Stomach smooth muscle (tissue), 2 donors: ENCODE measurements around the gene SLC25A45.
"Not testable (repeated sequence)": the region's sequence is repeated elsewhere in the genome, so short reads cannot be mapped to it uniquely, and the experiment has no call there.

Experiments
- H3K27ac ChIP-seq: one replicate; pipeline ENCODE4 v1.7.0; 2013; ENCODE audit warnings: mild to moderate bottlenecking, low read length, inconsistent platforms
- H3K27me3 ChIP-seq, 2 donors: one replicate each; pipeline ENCODE4 v1.7.0; 2013; ENCODE audit warnings: low read length in 2 of 2; ENCODE audit not compliant: insufficient read depth in 2 of 2, control insufficient read depth in 1 of 2
- H3K36me3 ChIP-seq, 2 donors: one replicate each; pipeline ENCODE4 v1.7.0; 2013; ENCODE audit warnings: low read length in 2 of 2; ENCODE audit not compliant: control insufficient read depth in 2 of 2, insufficient read depth in 2 of 2
- H3K4me1 ChIP-seq: one replicate; pipeline ENCODE4 v1.7.0; 2013; ENCODE audit warnings: low read length; ENCODE audit not compliant: control insufficient read depth, insufficient read depth
- H3K4me3 ChIP-seq, 2 donors: one replicate each; pipeline ENCODE4 v1.7.0; 2013; ENCODE audit warnings: low read length in 2 of 2
- H3K9ac ChIP-seq, 2 donors: one replicate each; pipeline ENCODE4 v1.7.0; 2013; ENCODE audit warnings: low read length in 2 of 2, mild to moderate bottlenecking in 1 of 2
- H3K9me3 ChIP-seq, 2 donors: one replicate each; pipeline ENCODE4 v1.7.0; 2013; ENCODE audit warnings: low read length in 2 of 2; ENCODE audit not compliant: control insufficient read depth in 2 of 2
- donor health status: healthy.
- donor health status: Pancreatic carcinoma.

SLC25A45 gene

GRCh38 chr11:65353900-65354264, 28.6 kb downstream of the SLC25A45 start:
- peak overlapping the region; percentile 75 to 89 for H3K4me3 ChIP-seq
- H3K36me3 ChIP-seq, result peaks cover 29 to 31% of the 10 kb centered on the region in 2 donors
- H3K27me3 ChIP-seq, result peaks cover 0 to 6% of the 10 kb centered on the region in 2 donors
- peak overlapping the region; percentile 50 to 62 for H3K9ac ChIP-seq
- no peaks in the 10 kb centered on the region for H3K9me3 ChIP-seq
- H3K27ac ChIP-seq, result peak overlapping the region; percentile 46
- peaks cover 24% of the 10 kb centered on the region for H3K4me1 ChIP-seq

- H3K27me3 ChIP-seq, result peaks cover 0 to 6% of the 10 kb centered on the region in 2 donors
- peaks cover 24% of the 10 kb centered on the region for H3K4me1 ChIP-seq
- H3K9me3 ChIP-seq, result no peaks in the 10 kb centered on the region
- H3K36me3 ChIP-seq, result peaks cover 33 to 36% of the 10 kb centered on the region in 2 donors
- peak overlapping the region; percentile 46 for H3K27ac ChIP-seq
- peak overlapping the region in 1 of 2 donors; percentile 89 for H3K4me3 ChIP-seq
- peak overlapping the region in 1 of 2 donors; percentile 50 for H3K9ac ChIP-seq
Observed at GRCh38 chr11:65353376-65353775, 29.1 kb downstream of the SLC25A45 start.

- Histone ChIP-seq H3K4me3 (no peak overlapping the region), H3K9me3 (no peaks in the 10 kb centered on the region), H3K27me3 (peaks cover 0 to 6% of the 10 kb centered on the region in 2 donors), H3K36me3 (peaks cover 38 to 41% of the 10 kb centered on the region in 2 donors), H3K4me1 (peaks cover 24% of the 10 kb centered on the region), H3K9ac (no peak overlapping the region), H3K27ac (no peak overlapping the region)
Observed at GRCh38 chr11:65352783-65353182, 29.7 kb downstream of the SLC25A45 start.

GRCh38 chr11:65351511-65351910, 30.9 kb downstream of the SLC25A45 start:
- H3K4me3 ChIP-seq, result no peak overlapping the region
- H3K27ac ChIP-seq, result no peak overlapping the region
- H3K36me3 ChIP-seq, result peaks cover 42 to 45% of the 10 kb centered on the region in 2 donors
- H3K4me1 ChIP-seq, result peaks cover 24% of the 10 kb centered on the region
- H3K9ac ChIP-seq, result no peak overlapping the region
- H3K9me3 ChIP-seq, result no peaks in the 10 kb centered on the region
- H3K27me3 ChIP-seq, result peaks cover 0 to 3% of the 10 kb centered on the region in 2 donors

GRCh38 chr11:65341856-65342255, 40.6 kb downstream of the SLC25A45 start:
- Histone ChIP-seq H3K27ac (no peak overlapping the region), H3K4me3 (no peak overlapping the region), H3K9ac (no peak overlapping the region), H3K9me3 (no peaks in the 10 kb centered on the region), H3K27me3 (no peaks in the 10 kb centered on the region), H3K36me3 (peaks cover 57 to 66% of the 10 kb centered on the region in 2 donors), H3K4me1 (no peaks in the 10 kb centered on the region)

- Histone ChIP-seq H3K36me3 (peaks cover 42 to 51% of the 10 kb centered on the region in 2 donors), H3K4me1 (peaks cover 4% of the 10 kb centered on the region), H3K4me3 (no peak overlapping the region), H3K9ac (no peak overlapping the region), H3K27ac (no peak overlapping the region), H3K27me3 (no peaks in the 10 kb centered on the region), H3K9me3 (no peaks in the 10 kb centered on the region)
Observed at GRCh38 chr11:65340226-65340625, 42.2 kb downstream of the SLC25A45 start.

- Histone ChIP-seq H3K9ac (no peak overlapping the region), H3K4me3 (no peak overlapping the region), H3K27me3 (no peaks in the 10 kb centered on the region), H3K36me3 (peaks cover 27 to 35% of the 10 kb centered on the region in 2 donors), H3K9me3 (no peaks in the 10 kb centered on the region), H3K4me1 (peaks cover 12% of the 10 kb centered on the region), H3K27ac (no peak overlapping the region)
Observed at GRCh38 chr11:65338676-65339075, 43.8 kb downstream of the SLC25A45 start.

- peaks cover 0 to 5% of the 10 kb centered on the region in 2 donors for H3K36me3 ChIP-seq
- peak overlapping the region; percentile 80 to 94 for H3K4me3 ChIP-seq
- no peaks in the 10 kb centered on the region for H3K9me3 ChIP-seq
- peak overlapping the region; percentile 77 to 92 for H3K9ac ChIP-seq
- no peaks in the 10 kb centered on the region for H3K27me3 ChIP-seq
- H3K27ac ChIP-seq, result no peak overlapping the region
- H3K4me1 ChIP-seq, result peaks cover 12% of the 10 kb centered on the region
Observed at GRCh38 chr11:65334696-65335295, 47.6 kb downstream of the SLC25A45 start.

GRCh38 chr11:65332591-65332990, 49.9 kb downstream of the SLC25A45 start:
- H3K9ac ChIP-seq, H3K4me3 ChIP-seq: not testable (repeated sequence)

GRCh38 chr11:65330544-65330943, 51.9 kb downstream of the SLC25A45 start:
- H3K4me3 ChIP-seq, result no peak overlapping the region
- no peak overlapping the region for H3K27ac ChIP-seq
- no peak overlapping the region for H3K9ac ChIP-seq

More at GRCh38 chr11:65332591-65332990, 49.9 kb downstream of the SLC25A45 start:
- not testable (repeated sequence) for H3K9me3 ChIP-seq, H3K27ac ChIP-seq, H3K27me3 ChIP-seq, H3K36me3 ChIP-seq
- peaks cover 12% of the 10 kb centered on the region for H3K4me1 ChIP-seq

GRCh38 chr11:65329944-65330403, 52.5 kb downstream of the SLC25A45 start:
- Histone ChIP-seq H3K4me3 (no peak overlapping the region), H3K36me3 (no peaks in the 10 kb centered on the region), H3K27me3 (no peaks in the 10 kb centered on the region), H3K27ac (no peak overlapping the region), H3K9me3 (no peaks in the 10 kb centered on the region), H3K9ac (peak overlapping the region in 1 of 2 donors; percentile 29), H3K4me1 (peaks cover 5% of the 10 kb centered on the region)

More at GRCh38 chr11:65330544-65330943, 51.9 kb downstream of the SLC25A45 start:
- no peaks in the 10 kb centered on the region for H3K27me3 ChIP-seq
- peaks cover 11% of the 10 kb centered on the region for H3K4me1 ChIP-seq
- H3K36me3 ChIP-seq, result no peaks in the 10 kb centered on the region
- no peaks in the 10 kb centered on the region for H3K9me3 ChIP-seq
